DMS153 treated with DMSO at 0.1 percent for 48 hours (cell line): Measurements from ENCODE around the gene MYH6.

ENCODE experiments used
- DNase-seq: peaks from one replicate; lab custom pipeline; 2025; ENCODE audit not compliant: unreplicated experiment; lab: John Stamatoyannopoulos, UW

The MYH6 gene

GRCh38 chr14:23359722-23360447 is 48.2 kb downstream of the MYH6 start:
- no peak for DNase-seq

GRCh38 chr14:23359167-23359626 is 48.9 kb downstream of the MYH6 start:
- DNase-seq, result no peak

GRCh38 chr14:23358553-23359166 is 49.4 kb downstream of the MYH6 start:
- no peak for DNase-seq

- no peak for DNase-seq
Measured at GRCh38 chr14:23358042-23358441, 50.0 kb downstream of the MYH6 start.

GRCh38 chr14:23357261-23357660 is 50.8 kb downstream of the MYH6 start:
- no peak for DNase-seq

GRCh38 chr14:23356662-23357061 is 51.4 kb downstream of the MYH6 start:
- DNase-seq, result no peak

- no peak for DNase-seq
Measured at GRCh38 chr14:23355871-23356435, 52.1 kb downstream of the MYH6 start.

GRCh38 chr14:23354990-23355389 is 53.1 kb downstream of the MYH6 start:
- no peak for DNase-seq

- DNase-seq, result no peak
Measured at GRCh38 chr14:23353433-23353780, 54.7 kb downstream of the MYH6 start.

GRCh38 chr14:23352506-23353432 is 55.3 kb downstream of the MYH6 start, which contains the start of gene SLC22A17:
SLC22A17 (minus strand) TSS chr14:23352887.
- DNase-seq, result peak; percentile 48

- no peak for DNase-seq
Measured at GRCh38 chr14:23351681-23352505, 56.2 kb downstream of the MYH6 start.

- DNase-seq, result no peak
Measured at GRCh38 chr14:23349156-23349845, 58.8 kb downstream of the MYH6 start.

GRCh38 chr14:23348297-23348655 is 59.8 kb downstream of the MYH6 start:
- DNase-seq, result no peak

- no peak for DNase-seq
Measured at GRCh38 chr14:23347406-23348296, 60.4 kb downstream of the MYH6 start.

GRCh38 chr14:23346693-23347405 is 61.2 kb downstream of the MYH6 start:
- DNase-seq, result no peak

- DNase-seq, result no peak
Measured at GRCh38 chr14:23345987-23346692, 61.9 kb downstream of the MYH6 start.

- DNase-seq, result no peak
Measured at GRCh38 chr14:23344481-23344880, 63.6 kb downstream of the MYH6 start.
